Esophagus squamous epithelium (tissue), 5 donors: ENCODE results near the gene ASS1. TPM values are rescaled to one million over a fixed set of nuclear protein-coding genes. Genes with fewer than 3 reads are reported as not detected.

Experiments used
- DNase-seq: peaks from one replicate; lab custom pipeline; 2025; lab: John Stamatoyannopoulos, UW
- H3K27ac ChIP-seq, 4 donors: fragments of 200-600 bp; sonication (generic); one replicate each; pipeline ENCODE4 v1.5.1; 2016 to 2019; ENCODE audit warnings: mild to moderate bottlenecking in 1 of 4
- H3K27me3 ChIP-seq, 4 donors: fragments of 200-600 bp; sonication (generic); 1 replicate in 3 of 4; 2 replicates in 1 of 4; pipeline versions ENCODE4 v1.5.1 to v1.6.0; 2017 to 2021; ENCODE audit warnings: antibody characterized with exemption in 1 of 4
- H3K36me3 ChIP-seq, 3 donors: fragments of 200-600 bp; sonication (generic); one replicate each; pipeline ENCODE4 v1.5.1; 2016 to 2019
- H3K4me1 ChIP-seq, 3 donors: fragments of 200-600 bp; sonication (generic); one replicate each; pipeline ENCODE4 v1.5.1; 2017 to 2019
- H3K4me3 ChIP-seq, 4 donors: fragments of 200-600 bp; sonication (generic); 1 replicate in 3 of 4; 2 replicates in 1 of 4; pipeline ENCODE4 v1.5.1; 2016 to 2019; ENCODE audit warnings: mild to moderate bottlenecking in 2 of 4, moderate library complexity in 1 of 4
- H3K9me3 ChIP-seq, 3 donors: fragments of 200-600 bp; sonication (generic); one replicate each; pipeline ENCODE4 v1.5.1; 2016 to 2019
- POLR2A ChIP-seq, 4 donors: fragments of 450-650 bp; IDR thresholded peaks; one replicate each; pipeline ENCODE4 v1.6.1; 2017; ENCODE audit warnings: antibody characterized with exemption in 4 of 4, mild to moderate bottlenecking in 4 of 4, moderate library complexity in 3 of 4
- WGBS, 2 donors: methylation state at CpG; one replicate each; pipeline ENCODE4 v1.1.5; 2018; 5-methylcytosine and 5-hydroxymethylcytosine counted together
- intact Hi-C: fragments of 100-400 bp; cut with DNase I; formaldehyde crosslinking; loops from one replicate; pipeline ENCODE4 v1.15.0; 2022
- total RNA-seq, 4 donors: library from RNA; depleted of rRNA; stranded (reverse); fragments of >200 nt; gene quantifications; one replicate each; pipeline ENCODE4 v1.1.0, GENCODE V29; 2016
- TF ChIP-seq, protein P1 (sequence below), 6 experiments: fragments of 450-650 bp in 4 of 6; fragments of 200-600 bp in 2 of 6; sonication (generic) in 2 of 6; IDR thresholded peaks; one replicate each; pipeline ENCODE4 v1.5.1; 2016 to 2019; ENCODE audit warnings: antibody characterized with exemption in 6 of 6, mild to moderate bottlenecking in 4 of 6, moderate library complexity in 4 of 6
- donor health status: DM: yes; HTN: yes; CAD: no.

Gene ASS1
- total RNA-seq, 4 donors from 2014 or later, result 33.5 to 203 (median 85.2) TPM

DNA sequence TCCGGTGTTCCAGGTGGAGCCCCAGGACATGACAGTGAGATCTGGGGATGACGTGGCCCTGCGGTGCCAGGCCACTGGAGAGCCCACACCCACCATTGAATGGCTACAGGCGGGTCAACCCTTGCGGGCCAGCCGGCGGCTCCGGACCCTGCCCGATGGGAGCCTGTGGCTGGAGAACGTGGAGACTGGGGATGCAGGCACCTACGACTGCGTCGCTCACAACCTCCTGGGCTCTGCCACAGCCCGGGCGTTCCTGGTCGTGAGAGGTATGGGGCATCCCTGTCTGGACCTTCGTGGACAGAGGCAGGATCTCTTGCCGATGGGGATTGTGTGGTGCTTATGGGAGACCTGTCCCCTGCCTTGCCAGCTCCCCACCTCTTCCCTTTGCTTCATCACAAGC, 26.0 kb upstream of the ASS1 start:
- Histone ChIP-seq H3K9me3 (no peaks in the 10 kb centered on the region), H3K4me3 (no peak overlapping the region), H3K36me3 (no peaks in the 10 kb centered on the region), H3K27ac (no peak overlapping the region), H3K4me1 (peaks cover 0 to 5% (median 0%) of the 10 kb centered on the region in 3 donors), H3K27me3 (peaks cover 0 to 60% (median 0%) of the 10 kb centered on the region in 4 donors)
- intact Hi-C loops, result no loop called here
- DNase-seq, result no peak
- WGBS, 2 donors, result 81 to 89% methylated on average over 4 to 13 of the region's 18 CpGs
- TF ChIP-seq, protein P1, sequence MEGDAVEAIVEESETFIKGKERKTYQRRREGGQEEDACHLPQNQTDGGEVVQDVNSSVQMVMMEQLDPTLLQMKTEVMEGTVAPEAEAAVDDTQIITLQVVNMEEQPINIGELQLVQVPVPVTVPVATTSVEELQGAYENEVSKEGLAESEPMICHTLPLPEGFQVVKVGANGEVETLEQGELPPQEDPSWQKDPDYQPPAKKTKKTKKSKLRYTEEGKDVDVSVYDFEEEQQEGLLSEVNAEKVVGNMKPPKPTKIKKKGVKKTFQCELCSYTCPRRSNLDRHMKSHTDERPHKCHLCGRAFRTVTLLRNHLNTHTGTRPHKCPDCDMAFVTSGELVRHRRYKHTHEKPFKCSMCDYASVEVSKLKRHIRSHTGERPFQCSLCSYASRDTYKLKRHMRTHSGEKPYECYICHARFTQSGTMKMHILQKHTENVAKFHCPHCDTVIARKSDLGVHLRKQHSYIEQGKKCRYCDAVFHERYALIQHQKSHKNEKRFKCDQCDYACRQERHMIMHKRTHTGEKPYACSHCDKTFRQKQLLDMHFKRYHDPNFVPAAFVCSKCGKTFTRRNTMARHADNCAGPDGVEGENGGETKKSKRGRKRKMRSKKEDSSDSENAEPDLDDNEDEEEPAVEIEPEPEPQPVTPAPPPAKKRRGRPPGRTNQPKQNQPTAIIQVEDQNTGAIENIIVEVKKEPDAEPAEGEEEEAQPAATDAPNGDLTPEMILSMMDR (IDR thresholded peaks at IDR 0.05), result no peak
- no peak for TF ChIP-seq POLR2A (IDR thresholded peaks at IDR 0.05)

DNA sequence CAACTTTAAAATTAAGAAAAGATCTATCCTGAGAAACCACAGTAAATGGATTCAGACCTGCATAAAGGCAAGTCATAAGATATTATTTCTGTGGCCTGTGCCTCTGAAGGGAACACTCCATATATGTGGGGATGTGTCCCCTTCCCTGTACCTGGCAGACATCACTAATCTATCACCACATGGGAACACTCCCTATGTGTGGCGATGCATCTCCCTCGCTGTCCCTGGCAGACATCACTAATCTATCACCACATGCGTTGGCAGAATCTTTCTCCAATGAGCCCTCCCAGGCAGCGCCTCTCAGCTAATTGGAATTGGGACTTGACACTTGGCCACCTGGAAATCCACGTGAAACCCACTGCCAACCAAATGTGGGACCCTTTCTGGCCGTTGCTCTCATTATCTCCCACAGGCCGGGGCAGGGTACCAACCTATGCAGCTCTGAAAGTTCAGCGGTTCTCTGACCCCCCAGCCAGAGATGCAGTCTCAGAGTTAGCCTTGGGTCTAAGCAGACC, 25.2 kb upstream of the ASS1 start:
- intact Hi-C loops, result no loop called here
- Histone ChIP-seq H3K9me3 (no peaks in the 10 kb centered on the region), H3K27ac (no peak overlapping the region), H3K27me3 (peaks cover 0 to 60% (median 0%) of the 10 kb centered on the region in 4 donors), H3K4me1 (peaks cover 0 to 5% (median 0%) of the 10 kb centered on the region in 3 donors), H3K4me3 (no peak overlapping the region), H3K36me3 (no peaks in the 10 kb centered on the region)
- no peak for DNase-seq
- no peak for TF ChIP-seq POLR2A (IDR thresholded peaks at IDR 0.05)
- TF ChIP-seq, protein P1 (IDR thresholded peaks at IDR 0.05), result no peak
- 83 to 88% methylated on average over 8 of the region's 8 CpGs for WGBS, 2 donors

DNA sequence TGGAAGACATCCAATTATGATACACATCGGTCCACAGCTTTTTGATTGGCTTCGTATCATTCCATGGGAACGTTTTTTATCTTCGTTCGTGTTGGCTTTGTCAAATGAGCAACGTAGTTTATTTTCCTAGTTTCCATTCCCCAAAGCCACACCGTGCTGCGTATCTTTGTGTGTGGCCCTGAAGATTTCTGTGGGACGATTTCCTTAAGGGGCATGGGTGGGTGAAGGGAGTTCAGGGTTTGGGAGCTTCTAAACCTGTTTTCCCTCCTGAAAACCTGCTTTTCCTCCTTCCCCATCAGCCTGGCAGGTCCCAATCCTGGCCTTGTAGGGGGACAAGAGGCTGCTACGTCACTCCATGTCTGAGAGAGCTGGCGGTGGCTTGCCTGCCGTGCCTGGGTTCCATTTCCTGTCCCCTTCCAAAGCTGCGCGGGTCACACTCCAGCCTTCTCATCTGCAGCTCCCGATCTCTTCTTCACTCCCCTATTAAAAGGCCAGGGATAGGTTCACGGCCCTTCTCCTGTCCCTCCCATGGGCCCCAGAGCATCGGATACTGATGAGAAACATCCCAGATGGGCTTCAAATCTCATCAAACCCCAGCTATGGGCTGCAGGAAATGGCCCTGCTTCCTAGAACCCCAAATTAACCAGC, 23.5 kb upstream of the ASS1 start:
- Histone ChIP-seq H3K27ac (no peak overlapping the region), H3K4me1 (peaks cover 0 to 11% (median 0%) of the 10 kb centered on the region in 3 donors), H3K27me3 (peaks cover 0 to 77% (median 0%) of the 10 kb centered on the region in 4 donors), H3K36me3 (no peaks in the 10 kb centered on the region), H3K4me3 (no peak overlapping the region), H3K9me3 (no peaks in the 10 kb centered on the region)
- intact Hi-C loops, result no loop called here
- no peak for DNase-seq
- TF ChIP-seq POLR2A (IDR thresholded peaks at IDR 0.05), result no peak
- TF ChIP-seq, protein P1 (IDR thresholded peaks at IDR 0.05), result no peak
- WGBS, 2 donors, result 70 to 81% methylated on average over 17 of the region's 17 CpGs

DNA sequence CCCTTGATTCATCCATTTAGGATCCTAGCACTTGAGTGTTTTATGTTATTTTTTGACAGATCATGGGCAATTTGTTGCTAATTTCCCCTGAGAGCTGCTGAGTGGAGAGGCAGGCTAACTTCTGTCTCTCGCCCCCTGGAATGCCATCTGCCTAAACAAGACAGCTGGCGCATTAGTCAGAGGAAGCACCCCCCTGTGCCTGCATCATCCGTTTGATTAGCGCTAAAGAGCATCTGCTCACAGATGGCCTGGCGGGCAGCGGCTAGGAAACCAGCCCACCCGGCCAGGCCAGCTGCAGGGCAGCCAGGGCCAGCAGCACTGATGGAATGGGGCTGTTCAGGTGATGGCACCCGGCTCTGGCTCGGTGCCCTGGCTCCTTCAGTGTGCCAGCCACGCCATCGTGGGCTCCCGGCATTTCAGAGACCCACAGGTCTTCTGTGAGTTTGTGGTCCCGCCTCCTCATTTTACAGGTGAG, 22.9 kb upstream of the ASS1 start:
- DNase-seq, result no peak
- H3K4me1 ChIP-seq, result peaks cover 2 to 16% (median 5%) of the 10 kb centered on the region in 3 donors
- H3K4me3 ChIP-seq, result no peak overlapping the region
- no peaks in the 10 kb centered on the region for H3K9me3 ChIP-seq
- H3K36me3 ChIP-seq, result no peaks in the 10 kb centered on the region
- intact Hi-C loops, result no loop called here
- TF ChIP-seq POLR2A (IDR thresholded peaks at IDR 0.05), result no peak
- TF ChIP-seq, protein P1 (IDR thresholded peaks at IDR 0.05), result no peak
- WGBS, 2 donors, result 54 to 60% methylated on average over 1 to 11 of the region's 13 CpGs
- H3K27me3 ChIP-seq, result peaks cover 0 to 82% (median 0%) of the 10 kb centered on the region in 4 donors
- no peak overlapping the region for H3K27ac ChIP-seq

DNA sequence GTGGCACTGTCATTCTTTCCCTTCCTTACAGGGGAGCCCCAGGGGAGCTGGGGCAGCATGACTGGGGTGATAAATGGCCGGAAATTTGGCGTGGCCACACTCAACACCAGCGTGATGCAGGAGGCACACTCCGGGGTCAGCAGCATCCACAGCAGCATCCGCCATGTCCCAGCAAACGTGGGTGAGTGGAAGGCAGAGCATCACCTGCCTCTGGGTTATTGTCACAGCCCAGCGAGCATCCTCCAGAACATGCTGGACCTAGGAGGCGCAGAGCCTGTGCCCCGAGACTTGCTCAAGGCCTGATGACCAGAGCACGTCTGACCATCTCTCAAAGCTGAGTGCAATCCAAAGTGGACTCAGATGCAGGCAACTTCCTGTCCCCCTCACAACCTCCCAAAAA, 22.2 kb upstream of the ASS1 start:
- Histone ChIP-seq H3K4me1 (peaks cover 9 to 24% (median 12%) of the 10 kb centered on the region in 3 donors), H3K9me3 (no peaks in the 10 kb centered on the region), H3K27me3 (peaks cover 0 to 88% (median 0%) of the 10 kb centered on the region in 4 donors), H3K27ac (no peak overlapping the region), H3K36me3 (no peaks in the 10 kb centered on the region), H3K4me3 (no peak overlapping the region)
- WGBS, 2 donors, result 93% methylated on average over 6 of the region's 10 CpGs; no CpG with 5 or more reads in 1 of the 2 donors
- intact Hi-C loops, result no loop called here
- no peak for TF ChIP-seq POLR2A (IDR thresholded peaks at IDR 0.05)
- no peak for DNase-seq
